Esophagus muscularis mucosa (tissue), 4 donors: ENCODE results near the gene MMP21.

Experiments
- EP300 ChIP-seq: sonication (generic); formaldehyde crosslinking; IDR thresholded peaks from one replicate; pipeline ENCODE4 v1.6.1; 2017; ENCODE audit warnings: antibody characterized with exemption
- POLR2A ChIP-seq: fragments of 450-650 bp; IDR thresholded peaks from one replicate; pipeline ENCODE4 v1.6.1; 2017; ENCODE audit warnings: antibody characterized with exemption, moderate library complexity, mild to moderate bottlenecking, low read depth
- POLR2AphosphoS5 ChIP-seq, 2 donors: sonication (generic); formaldehyde crosslinking; IDR thresholded peaks; one replicate each; pipeline ENCODE4 v1.6.1; 2017; ENCODE audit warnings: antibody characterized with exemption in 2 of 2
- TF ChIP-seq, protein P1 (sequence below), 3 experiments: fragments of 200-600 bp in 2 of 3; fragments of 450-650 bp in 1 of 3; sonication (generic) in 2 of 3; IDR thresholded peaks; one replicate each; pipeline ENCODE4 v1.5.1; 2017 to 2019; ENCODE audit warnings: antibody characterized with exemption in 3 of 3, mild to moderate bottlenecking in 2 of 3, moderate library complexity in 1 of 3

DNA sequence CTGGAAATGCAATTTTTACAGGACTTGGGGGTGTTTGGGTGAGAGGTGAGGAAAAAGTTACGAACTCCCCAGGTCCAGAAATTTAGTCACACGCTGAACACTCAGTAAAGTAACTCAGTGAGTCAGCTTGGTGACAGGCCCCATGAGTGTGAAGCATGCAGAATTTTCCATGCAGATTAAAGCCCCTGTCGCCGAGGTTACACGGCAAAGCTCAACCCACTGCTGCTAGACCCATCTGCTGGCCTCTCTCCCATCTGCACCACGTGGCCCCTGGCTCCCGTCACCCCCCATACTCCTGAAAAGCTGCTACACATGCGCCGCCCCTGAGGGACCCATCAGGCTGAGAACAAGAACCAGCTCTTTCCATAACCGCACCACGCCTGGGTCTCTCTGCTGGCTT is 7.0 kb upstream of the MMP21 start:
- TF ChIP-seq, protein P1, sequence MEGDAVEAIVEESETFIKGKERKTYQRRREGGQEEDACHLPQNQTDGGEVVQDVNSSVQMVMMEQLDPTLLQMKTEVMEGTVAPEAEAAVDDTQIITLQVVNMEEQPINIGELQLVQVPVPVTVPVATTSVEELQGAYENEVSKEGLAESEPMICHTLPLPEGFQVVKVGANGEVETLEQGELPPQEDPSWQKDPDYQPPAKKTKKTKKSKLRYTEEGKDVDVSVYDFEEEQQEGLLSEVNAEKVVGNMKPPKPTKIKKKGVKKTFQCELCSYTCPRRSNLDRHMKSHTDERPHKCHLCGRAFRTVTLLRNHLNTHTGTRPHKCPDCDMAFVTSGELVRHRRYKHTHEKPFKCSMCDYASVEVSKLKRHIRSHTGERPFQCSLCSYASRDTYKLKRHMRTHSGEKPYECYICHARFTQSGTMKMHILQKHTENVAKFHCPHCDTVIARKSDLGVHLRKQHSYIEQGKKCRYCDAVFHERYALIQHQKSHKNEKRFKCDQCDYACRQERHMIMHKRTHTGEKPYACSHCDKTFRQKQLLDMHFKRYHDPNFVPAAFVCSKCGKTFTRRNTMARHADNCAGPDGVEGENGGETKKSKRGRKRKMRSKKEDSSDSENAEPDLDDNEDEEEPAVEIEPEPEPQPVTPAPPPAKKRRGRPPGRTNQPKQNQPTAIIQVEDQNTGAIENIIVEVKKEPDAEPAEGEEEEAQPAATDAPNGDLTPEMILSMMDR (IDR thresholded peaks at IDR 0.05): no peak
- no peak for TF ChIP-seq EP300
- no peak for TF ChIP-seq POLR2AphosphoS5 (IDR thresholded peaks at IDR 0.05)
- no peak for TF ChIP-seq POLR2A
